Measurements from ENCODE around the gene ARL15. TPM values are rescaled to one million over a fixed set of nuclear protein-coding genes. Genes with fewer than 3 reads are reported as not detected.

Gene ARL15
- polyA plus RNA-seq, 1 of the 3 experiments (the other 2 are of a cell fraction) = 6.4 TPM

DNA sequence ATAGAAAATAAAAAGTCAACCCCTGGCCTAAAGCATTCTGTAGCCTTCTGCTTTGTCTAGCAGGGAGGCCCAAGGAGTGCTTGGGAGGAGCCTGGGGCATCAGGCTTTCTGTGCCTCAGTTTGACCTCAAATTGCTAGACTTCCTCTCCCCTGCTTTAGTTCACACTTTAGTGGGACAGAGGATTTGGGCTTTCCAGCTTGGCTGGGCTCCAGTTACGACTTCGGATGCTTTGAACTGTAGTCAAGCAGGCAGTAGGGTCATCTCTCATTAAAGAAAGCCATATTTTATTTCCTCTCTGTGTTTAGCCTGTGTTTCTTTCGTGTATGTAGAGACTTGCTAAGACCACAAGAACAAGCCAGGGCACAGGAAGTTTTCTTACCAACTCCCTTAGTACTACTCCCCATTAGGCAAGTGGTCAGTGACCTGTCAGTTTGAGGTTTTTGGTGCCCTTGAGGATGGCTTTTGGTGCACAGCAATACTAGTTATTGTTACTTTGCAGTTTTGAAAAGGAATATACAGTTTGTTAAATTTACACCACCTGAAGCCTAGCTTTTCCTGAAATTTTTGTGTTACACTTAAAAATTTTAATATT is 415.2 kb downstream of the ARL15 start:
- no peaks in the 10 kb centered on the region for H3F3A ChIP-seq (replicated peaks; ENCODE audit: insufficient read depth)
- H3K27ac ChIP-seq (ENCODE audit: low read depth in 2 of 2, low read length in 1 of 2) = no peak overlapping the region
- ChIA-PET CTCF (no interaction called here), POLR2A (interaction anchor here (0.6 kb wide), 1 partner anchor 237 kb away, joined by 4 read pairs; no protein-coding TSS in a partner anchor)
- H3K79me2 ChIP-seq (ENCODE audit: insufficient read depth) = no peaks in the 10 kb centered on the region
- no peaks in the 10 kb centered on the region for H3K27me3 ChIP-seq (ENCODE audit: insufficient read depth)
- no peaks in the 10 kb centered on the region for H3K9me3 ChIP-seq
- H4K20me1 ChIP-seq (ENCODE audit: insufficient read depth) = no peaks in the 10 kb centered on the region
- no peaks in the 10 kb centered on the region; a peak in 1 of 4 replicates for H3K4me1 ChIP-seq (ENCODE audit: control insufficient read depth in 1 of 2, insufficient read depth in 2 of 2, low read depth in 1 of 2, low read length in 1 of 2)
- no peaks in the 10 kb centered on the region for H3K9me2 ChIP-seq
- DNase-seq = no peak
- no peak overlapping the region for H3K4me2 ChIP-seq
- H3K36me3 ChIP-seq (replicated peaks in 1 of 2; ENCODE audit: control insufficient read depth in 1 of 2, insufficient read depth in 2 of 2, low read length in 1 of 2) = no peaks in the 10 kb centered on the region
- no peak overlapping the region for H3K4me3 ChIP-seq (ENCODE audit: low read depth in 2 of 2, low read length in 1 of 2)
- no peak overlapping the region for H2AFZ ChIP-seq (ENCODE audit: low read depth)
- no peak overlapping the region for H3K9ac ChIP-seq
- TF ChIP-seq FOXM1 (IDR thresholded peaks at IDR 0.05; ENCODE audit: low read depth) (no peak), CHD2 (IDR thresholded peaks at IDR 0.05; ENCODE audit: low read length, partially characterized antibody) (no peak), TCF12 (IDR thresholded peaks at IDR 0.05) (no peak), ELF1 (IDR thresholded peaks at IDR 0.05) (no peak)
- 46% methylated on average over 3 of the region's 3 CpGs for WGBS (ENCODE audit: low lambda C conversion rate)

DNA sequence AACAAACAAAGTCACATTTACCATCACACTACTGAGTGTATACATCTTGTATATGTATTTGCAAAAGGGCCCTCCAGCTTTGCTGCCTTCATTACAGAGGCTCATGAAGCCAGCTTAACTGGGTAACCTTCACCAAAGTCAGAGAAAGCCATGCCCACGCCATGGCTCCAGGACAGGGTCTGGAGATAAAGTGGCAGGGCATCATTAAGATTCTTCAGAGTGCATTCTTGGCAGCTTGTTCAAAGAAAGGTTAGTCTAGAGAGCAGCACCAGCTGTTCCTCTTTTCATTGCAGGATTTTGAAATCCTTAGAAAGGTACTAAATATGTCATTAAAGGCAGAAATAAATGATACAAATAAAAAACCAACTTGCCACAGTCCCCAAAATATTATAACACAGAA is 416.7 kb downstream of the ARL15 start:
- Histone ChIP-seq H3K9me3 (no peaks in the 10 kb centered on the region), H3K36me3 (replicated peaks in 1 of 2; ENCODE audit: control insufficient read depth in 1 of 2, insufficient read depth in 2 of 2, low read length in 1 of 2) (no peaks in the 10 kb centered on the region), H3K4me2 (no peak overlapping the region), H3K9me2 (no peaks in the 10 kb centered on the region), H3K27ac (ENCODE audit: low read depth in 2 of 2, low read length in 1 of 2) (no peak overlapping the region), H3K4me1 (ENCODE audit: control insufficient read depth in 1 of 2, insufficient read depth in 2 of 2, low read depth in 1 of 2, low read length in 1 of 2) (no peaks in the 10 kb centered on the region; a peak in 1 of 4 replicates), H3K9ac (no peak overlapping the region), H3F3A (replicated peaks; ENCODE audit: insufficient read depth) (no peaks in the 10 kb centered on the region), H2AFZ (ENCODE audit: low read depth) (no peak overlapping the region), H3K79me2 (ENCODE audit: insufficient read depth) (no peaks in the 10 kb centered on the region), H3K27me3 (ENCODE audit: insufficient read depth) (no peaks in the 10 kb centered on the region), H3K4me3 (ENCODE audit: low read depth in 2 of 2, low read length in 1 of 2) (no peak overlapping the region), H4K20me1 (ENCODE audit: insufficient read depth) (no peaks in the 10 kb centered on the region)
- POLR2A ChIA-PET = no interaction called here
- CTCF ChIA-PET = no interaction called here
- no peak for DNase-seq
- TF ChIP-seq CHD2 (IDR thresholded peaks at IDR 0.05; ENCODE audit: low read length, partially characterized antibody) (no peak), EP300 (IDR thresholded peaks at IDR 0.05; ENCODE audit: borderline replicate concordance in 1 of 2, low read depth in 1 of 2, low read length in 1 of 2) (no peak), RAD21 (IDR thresholded peaks at IDR 0.05; ENCODE audit: low read length) (no peak), TEAD4 (IDR thresholded peaks at IDR 0.05; ENCODE audit: borderline replicate concordance, insufficient read depth) (no peak), GATA2 (CRISPR knock-in tag; IDR thresholded peaks at IDR 0.05) (no peak), EZH2phosphoT487 (IDR thresholded peaks at IDR 0.05; ENCODE audit: borderline replicate concordance, low read depth) (no peak), TCF12 (IDR thresholded peaks at IDR 0.05) (no peak), RFX5 (IDR thresholded peaks at IDR 0.05; ENCODE audit: low read length) (no peak), TAF1 (IDR thresholded peaks at IDR 0.05; ENCODE audit: borderline replicate concordance, low read depth, low read length) (no peak), JUND (IDR thresholded peaks at IDR 0.05) (no peak), RXRA (IDR thresholded peaks at IDR 0.05; ENCODE audit: borderline replicate concordance, low read depth) (no peak), NRF1 (IDR thresholded peaks at IDR 0.05; ENCODE audit: low read depth, low read length) (no peak), SIN3A (IDR thresholded peaks at IDR 0.05; ENCODE audit: borderline replicate concordance, low read depth, low read length) (no peak)
- TF ChIP-seq, protein P1, sequence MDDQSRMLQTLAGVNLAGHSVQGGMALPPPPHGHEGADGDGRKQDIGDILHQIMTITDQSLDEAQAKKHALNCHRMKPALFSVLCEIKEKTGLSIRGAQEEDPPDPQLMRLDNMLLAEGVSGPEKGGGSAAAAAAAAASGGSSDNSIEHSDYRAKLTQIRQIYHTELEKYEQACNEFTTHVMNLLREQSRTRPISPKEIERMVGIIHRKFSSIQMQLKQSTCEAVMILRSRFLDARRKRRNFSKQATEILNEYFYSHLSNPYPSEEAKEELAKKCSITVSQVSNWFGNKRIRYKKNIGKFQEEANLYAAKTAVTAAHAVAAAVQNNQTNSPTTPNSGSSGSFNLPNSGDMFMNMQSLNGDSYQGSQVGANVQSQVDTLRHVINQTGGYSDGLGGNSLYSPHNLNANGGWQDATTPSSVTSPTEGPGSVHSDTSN (IDR thresholded peaks at IDR 0.05) = no peak
- TF ChIP-seq, protein P2, sequence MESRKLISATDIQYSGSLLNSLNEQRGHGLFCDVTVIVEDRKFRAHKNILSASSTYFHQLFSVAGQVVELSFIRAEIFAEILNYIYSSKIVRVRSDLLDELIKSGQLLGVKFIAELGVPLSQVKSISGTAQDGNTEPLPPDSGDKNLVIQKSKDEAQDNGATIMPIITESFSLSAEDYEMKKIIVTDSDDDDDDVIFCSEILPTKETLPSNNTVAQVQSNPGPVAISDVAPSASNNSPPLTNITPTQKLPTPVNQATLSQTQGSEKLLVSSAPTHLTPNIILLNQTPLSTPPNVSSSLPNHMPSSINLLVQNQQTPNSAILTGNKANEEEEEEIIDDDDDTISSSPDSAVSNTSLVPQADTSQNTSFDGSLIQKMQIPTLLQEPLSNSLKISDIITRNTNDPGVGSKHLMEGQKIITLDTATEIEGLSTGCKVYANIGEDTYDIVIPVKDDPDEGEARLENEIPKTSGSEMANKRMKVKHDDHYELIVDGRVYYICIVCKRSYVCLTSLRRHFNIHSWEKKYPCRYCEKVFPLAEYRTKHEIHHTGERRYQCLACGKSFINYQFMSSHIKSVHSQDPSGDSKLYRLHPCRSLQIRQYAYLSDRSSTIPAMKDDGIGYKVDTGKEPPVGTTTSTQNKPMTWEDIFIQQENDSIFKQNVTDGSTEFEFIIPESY (IDR thresholded peaks at IDR 0.05; ENCODE audit: borderline replicate concordance, low read depth) = no peak
- TF ChIP-seq, protein P3, sequence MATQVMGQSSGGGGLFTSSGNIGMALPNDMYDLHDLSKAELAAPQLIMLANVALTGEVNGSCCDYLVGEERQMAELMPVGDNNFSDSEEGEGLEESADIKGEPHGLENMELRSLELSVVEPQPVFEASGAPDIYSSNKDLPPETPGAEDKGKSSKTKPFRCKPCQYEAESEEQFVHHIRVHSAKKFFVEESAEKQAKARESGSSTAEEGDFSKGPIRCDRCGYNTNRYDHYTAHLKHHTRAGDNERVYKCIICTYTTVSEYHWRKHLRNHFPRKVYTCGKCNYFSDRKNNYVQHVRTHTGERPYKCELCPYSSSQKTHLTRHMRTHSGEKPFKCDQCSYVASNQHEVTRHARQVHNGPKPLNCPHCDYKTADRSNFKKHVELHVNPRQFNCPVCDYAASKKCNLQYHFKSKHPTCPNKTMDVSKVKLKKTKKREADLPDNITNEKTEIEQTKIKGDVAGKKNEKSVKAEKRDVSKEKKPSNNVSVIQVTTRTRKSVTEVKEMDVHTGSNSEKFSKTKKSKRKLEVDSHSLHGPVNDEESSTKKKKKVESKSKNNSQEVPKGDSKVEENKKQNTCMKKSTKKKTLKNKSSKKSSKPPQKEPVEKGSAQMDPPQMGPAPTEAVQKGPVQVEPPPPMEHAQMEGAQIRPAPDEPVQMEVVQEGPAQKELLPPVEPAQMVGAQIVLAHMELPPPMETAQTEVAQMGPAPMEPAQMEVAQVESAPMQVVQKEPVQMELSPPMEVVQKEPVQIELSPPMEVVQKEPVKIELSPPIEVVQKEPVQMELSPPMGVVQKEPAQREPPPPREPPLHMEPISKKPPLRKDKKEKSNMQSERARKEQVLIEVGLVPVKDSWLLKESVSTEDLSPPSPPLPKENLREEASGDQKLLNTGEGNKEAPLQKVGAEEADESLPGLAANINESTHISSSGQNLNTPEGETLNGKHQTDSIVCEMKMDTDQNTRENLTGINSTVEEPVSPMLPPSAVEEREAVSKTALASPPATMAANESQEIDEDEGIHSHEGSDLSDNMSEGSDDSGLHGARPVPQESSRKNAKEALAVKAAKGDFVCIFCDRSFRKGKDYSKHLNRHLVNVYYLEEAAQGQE (IDR thresholded peaks at IDR 0.05; ENCODE audit: low read depth, low read length) = no peak
- TF ChIP-seq, protein P4, sequence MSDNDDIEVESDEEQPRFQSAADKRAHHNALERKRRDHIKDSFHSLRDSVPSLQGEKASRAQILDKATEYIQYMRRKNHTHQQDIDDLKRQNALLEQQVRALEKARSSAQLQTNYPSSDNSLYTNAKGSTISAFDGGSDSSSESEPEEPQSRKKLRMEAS (IDR thresholded peaks at IDR 0.05; ENCODE audit: low read depth) = no peak
- WGBS (ENCODE audit: low lambda C conversion rate) = 83% methylated on average over 1 of the region's 1 CpG

All from SK-N-SH (cell line).